HEK293 (cell line): Measurements from ENCODE around the gene BCLAF1.
A peak's percentile ranks its signal among the peaks of the same experiment; 100 is the strongest.

Experiments
- CTCF ChIA-PET: fragments of 350-600 bp; formaldehyde crosslinking; extraction: SDS; loops from one replicate; lab custom pipeline; 2021; ENCODE audit warnings: antibody characterized with exemption; lab: Yijun Ruan, JAX
- POLR2A ChIA-PET: fragments of 300-600 bp; formaldehyde crosslinking; extraction: SDS; loops from one replicate; lab custom pipeline; 2020; ENCODE audit warnings: antibody characterized with exemption, inconsistent platforms; lab: Yijun Ruan, JAX
- H3K27ac ChIP-seq: fragments of 200-500 bp; sonication (Bioruptor generic); 2 replicates; pipeline ENCODE4 v1.5.1; 2014; ENCODE audit warnings: low read depth, low read length, control low read depth, inconsistent platforms; ENCODE audit errors: extremely low read depth
- H3K36me3 ChIP-seq, 2 experiments: fragments of 200-500 bp in 1 of 2; sonication (Bioruptor generic) in 1 of 2; 1 replicate in 1 of 2; 2 replicates in 1 of 2; pipeline ENCODE4 v1.5.1; 2014 to 2017; ENCODE audit warnings: inconsistent platforms in 2 of 2, low read length in 2 of 2; ENCODE audit not compliant: control insufficient read depth in 2 of 2, insufficient read depth in 1 of 2
- H3K4me1 ChIP-seq: fragments of 200-500 bp; sonication (Bioruptor generic); 2 replicates; pipeline ENCODE4 v1.5.1; 2014; ENCODE audit warnings: mild to moderate bottlenecking, low read length, inconsistent platforms; ENCODE audit not compliant: control insufficient read depth, insufficient read depth
- H3K4me3 ChIP-seq: 2 replicates; pipeline ENCODE4 v1.5.1; 2011; ENCODE audit warnings: low read depth, mild to moderate bottlenecking, control low read depth, low read length, moderate library complexity
- H3K9me3 ChIP-seq: fragments of 200-500 bp; sonication (Bioruptor generic); 2 replicates; pipeline ENCODE4 v1.5.1; 2014; ENCODE audit warnings: low read depth, low read length, inconsistent platforms; ENCODE audit not compliant: control insufficient read depth, insufficient read depth
- EGR2 ChIP-seq: fragments of 450-650 bp; formaldehyde crosslinking; IDR thresholded peaks from 2 replicates; pipeline ENCODE4 v1.5.1; 2016; ENCODE audit warnings: low read depth, missing biosample characterization, missing genetic modification characterization
- ELK4 ChIP-seq: IDR thresholded peaks from 2 replicates; pipeline ENCODE4 v1.6.1; 2011; ENCODE audit warnings: mild to moderate bottlenecking, low read depth, low read length, borderline replicate concordance
- GFI1B ChIP-seq: fragments of 450-650 bp; formaldehyde crosslinking; IDR thresholded peaks from 2 replicates; pipeline ENCODE4 v1.5.1; 2016; ENCODE audit warnings: missing biosample characterization, missing genetic modification characterization
- PRDM1 ChIP-seq: fragments of 450-650 bp; formaldehyde crosslinking; IDR thresholded peaks from 2 replicates; pipeline ENCODE4; 2016; ENCODE audit warnings: missing biosample characterization, missing genetic modification characterization
- PRDM4 ChIP-seq: fragments of 450-650 bp; formaldehyde crosslinking; IDR thresholded peaks from 2 replicates; pipeline ENCODE4 v1.5.1; 2017; ENCODE audit warnings: missing biosample characterization, missing genetic modification characterization
- PRDM6 ChIP-seq: fragments of 450-650 bp; formaldehyde crosslinking; IDR thresholded peaks from 2 replicates; pipeline ENCODE4 v1.5.1; 2017; ENCODE audit warnings: missing biosample characterization, missing genetic modification characterization
- SCRT2 ChIP-seq: fragments of 450-650 bp; formaldehyde crosslinking; IDR thresholded peaks from 2 replicates; pipeline ENCODE4 v1.5.1; 2016; ENCODE audit warnings: missing biosample characterization, missing genetic modification characterization
- SP2 ChIP-seq: fragments of 450-650 bp; formaldehyde crosslinking; IDR thresholded peaks from 2 replicates; pipeline ENCODE4 v1.5.1; 2016; ENCODE audit warnings: missing biosample characterization, missing genetic modification characterization
- SP7 ChIP-seq: fragments of 450-650 bp; formaldehyde crosslinking; IDR thresholded peaks from 2 replicates; pipeline ENCODE4 v1.5.1; 2016; ENCODE audit warnings: missing biosample characterization, missing genetic modification characterization
- ZBTB44 ChIP-seq: fragments of 450-650 bp; IDR thresholded peaks from 2 replicates; pipeline ENCODE4 v1.5.1; 2018; ENCODE audit warnings: missing biosample characterization, mild to moderate bottlenecking, missing genetic modification characterization
- ZBTB49 ChIP-seq: fragments of 450-650 bp; formaldehyde crosslinking; IDR thresholded peaks from 2 replicates; pipeline ENCODE4 v1.5.1; 2016; ENCODE audit warnings: missing biosample characterization, missing genetic modification characterization, low read depth
- ZIC2 ChIP-seq: fragments of 450-650 bp; formaldehyde crosslinking; IDR thresholded peaks from 2 replicates; pipeline ENCODE4 v1.5.1; 2016; ENCODE audit warnings: missing biosample characterization, missing genetic modification characterization
- ZNF140 ChIP-seq: fragments of 450-650 bp; formaldehyde crosslinking; IDR thresholded peaks from 2 replicates; pipeline ENCODE4 v1.5.1; 2016; ENCODE audit warnings: missing biosample characterization, missing genetic modification characterization
- ZNF157 ChIP-seq: fragments of 450-650 bp; formaldehyde crosslinking; IDR thresholded peaks from 2 replicates; pipeline ENCODE4 v1.5.1; 2016; ENCODE audit warnings: missing biosample characterization, missing genetic modification characterization
- ZNF24 ChIP-seq: fragments of 450-650 bp; formaldehyde crosslinking; IDR thresholded peaks from 2 replicates; pipeline ENCODE4 v1.5.1; 2016; ENCODE audit warnings: missing biosample characterization, missing genetic modification characterization
- ZNF302 ChIP-seq: fragments of 450-650 bp; formaldehyde crosslinking; IDR thresholded peaks from 2 replicates; pipeline ENCODE4 v1.5.1; 2016; ENCODE audit warnings: missing biosample characterization, missing genetic modification characterization, low read depth
- ZNF324 ChIP-seq: fragments of 450-650 bp; formaldehyde crosslinking; IDR thresholded peaks from 2 replicates; pipeline ENCODE4 v1.5.1; 2016; ENCODE audit warnings: missing biosample characterization, missing genetic modification characterization
- ZNF335 ChIP-seq: fragments of 450-650 bp; formaldehyde crosslinking; conservative IDR thresholded peaks from 2 replicates; pipeline ENCODE4 v1.5.1; 2016; ENCODE audit warnings: missing biosample characterization, missing genetic modification characterization
- ZNF391 ChIP-seq: fragments of 450-650 bp; formaldehyde crosslinking; IDR thresholded peaks from 2 replicates; pipeline ENCODE4 v1.5.1; 2016; ENCODE audit warnings: low read depth, missing biosample characterization, missing genetic modification characterization, borderline replicate concordance
- ZNF555 ChIP-seq: fragments of 450-650 bp; formaldehyde crosslinking; conservative IDR thresholded peaks from 2 replicates; pipeline ENCODE4 v1.5.1; 2017; ENCODE audit warnings: missing biosample characterization, mild to moderate bottlenecking, missing genetic modification characterization, inconsistent platforms
- ZNF580 ChIP-seq: fragments of 450-650 bp; formaldehyde crosslinking; IDR thresholded peaks from 2 replicates; pipeline ENCODE4 v1.5.1; 2016; ENCODE audit warnings: missing biosample characterization, missing genetic modification characterization
- ZNF600 ChIP-seq: fragments of 450-650 bp; formaldehyde crosslinking; IDR thresholded peaks from 2 replicates; pipeline ENCODE4 v1.5.1; 2016; ENCODE audit warnings: missing biosample characterization, missing genetic modification characterization
- ZNF626 ChIP-seq: fragments of 450-650 bp; sonication (Bioruptor Pico); formaldehyde crosslinking; IDR thresholded peaks from 2 replicates; pipeline ENCODE4 v1.5.1; 2018; ENCODE audit warnings: missing biosample characterization, missing genetic modification characterization, inconsistent platforms
- ZNF747 ChIP-seq: fragments of 450-650 bp; formaldehyde crosslinking; IDR thresholded peaks from 2 replicates; pipeline ENCODE4 v1.5.1; 2016; ENCODE audit warnings: missing biosample characterization, missing genetic modification characterization

The BCLAF1 gene

GRCh38 chr6:136288566-136289326, 900 bp downstream of the BCLAF1 start (continued):
- TF ChIP-seq ZNF600 (tag by site-specific recombination) (peak; percentile 69; the same call in 1 of the 2 replicates), ZNF747 (tag by site-specific recombination) (no peak), SCRT2 (tag by site-specific recombination) (peak; percentile 64; the same call in 1 of the 2 replicates), PRDM1 (tag by site-specific recombination) (peak; percentile 7; the same call in 1 of the 2 replicates), ZNF140 (no peak), ZNF555 (no peak), SP7 (peak; percentile 10; the same call in 1 of the 2 replicates), ZNF24 (tag by site-specific recombination) (peak; percentile 17; the same call in 1 of the 2 replicates), EGR2 (tag by site-specific recombination) (no peak), ZNF391 (tag by site-specific recombination) (0 out of 2 replicates have a peak, but pooled peaks have one; percentile 15), ELK4 (no peak), ZIC2 (tag by site-specific recombination) (peak; percentile 41), SP2 (tag by site-specific recombination) (peak; percentile 90), ZNF335 (tag by site-specific recombination) (peak; percentile 27; the same call in 1 of the 2 replicates), ZNF626 (tag by site-specific recombination) (no peak), ZNF302 (tag by site-specific recombination) (no peak), GFI1B (0 out of 2 replicates have a peak, but pooled peaks have one; percentile 6)
- TF ChIP-seq, all 188 proteins: peak for 16

- peaks cover 0 to 18% of the 10 kb centered on the region in 2 experiments; a peak in 2 of 3 replicates for H3K36me3 ChIP-seq
- CTCF ChIA-PET, result interaction anchor here (0.6 to 1.0 kb wide), 2 partner anchors 262 to 264 kb away, joined by 4 to 7 read pairs; no protein-coding TSS in a partner anchor
- peaks cover 49% of the 10 kb centered on the region for H3K4me1 ChIP-seq
- H3K27ac ChIP-seq, result peak overlapping the region; percentile 58; the same call in 1 of the 2 replicates
- no peaks in the 10 kb centered on the region for H3K9me3 ChIP-seq
- POLR2A ChIA-PET, result interaction anchor here (1.1 kb wide), 1 partner anchor 34 kb away, joined by 4 read pairs; the partner anchor contains the start of gene MTFR2
- H3K4me3 ChIP-seq, result peak overlapping the region; percentile 22
- no peak for TF ChIP-seq ZBTB49 (tag by site-specific recombination)
- peak; percentile 86 for TF ChIP-seq PRDM6 (tag by site-specific recombination)
- no peak for TF ChIP-seq ZNF324 (tag by site-specific recombination)
- no peak for TF ChIP-seq ZBTB44 (tag by site-specific recombination)
- TF ChIP-seq ZNF580 (tag by site-specific recombination), result peak; percentile 27; the same call in 1 of the 2 replicates
- no peak for TF ChIP-seq ZNF157
- TF ChIP-seq PRDM4 (tag by site-specific recombination), result no peak
Measured at GRCh38 chr6:136284909-136285308, 4.7 kb downstream of the BCLAF1 start.
